ENCODE data around the gene KIAA1671.

- TF ChIP-seq EP300 (IDR thresholded peaks at IDR 0.05; ENCODE audit: low read depth) = no peak
- no peak for TF ChIP-seq POLR2A (IDR thresholded peaks at IDR 0.05)
- TF ChIP-seq CTCF (IDR thresholded peaks at IDR 0.05) = no peak
Measured at GRCh38 chr22:25161916-25162530, 209.5 kb downstream of the KIAA1671 start.

Measured in transverse colon (tissue), 3 donors.